ENCODE results near the gene HDGFL2.

The HDGFL2 gene

DNA sequence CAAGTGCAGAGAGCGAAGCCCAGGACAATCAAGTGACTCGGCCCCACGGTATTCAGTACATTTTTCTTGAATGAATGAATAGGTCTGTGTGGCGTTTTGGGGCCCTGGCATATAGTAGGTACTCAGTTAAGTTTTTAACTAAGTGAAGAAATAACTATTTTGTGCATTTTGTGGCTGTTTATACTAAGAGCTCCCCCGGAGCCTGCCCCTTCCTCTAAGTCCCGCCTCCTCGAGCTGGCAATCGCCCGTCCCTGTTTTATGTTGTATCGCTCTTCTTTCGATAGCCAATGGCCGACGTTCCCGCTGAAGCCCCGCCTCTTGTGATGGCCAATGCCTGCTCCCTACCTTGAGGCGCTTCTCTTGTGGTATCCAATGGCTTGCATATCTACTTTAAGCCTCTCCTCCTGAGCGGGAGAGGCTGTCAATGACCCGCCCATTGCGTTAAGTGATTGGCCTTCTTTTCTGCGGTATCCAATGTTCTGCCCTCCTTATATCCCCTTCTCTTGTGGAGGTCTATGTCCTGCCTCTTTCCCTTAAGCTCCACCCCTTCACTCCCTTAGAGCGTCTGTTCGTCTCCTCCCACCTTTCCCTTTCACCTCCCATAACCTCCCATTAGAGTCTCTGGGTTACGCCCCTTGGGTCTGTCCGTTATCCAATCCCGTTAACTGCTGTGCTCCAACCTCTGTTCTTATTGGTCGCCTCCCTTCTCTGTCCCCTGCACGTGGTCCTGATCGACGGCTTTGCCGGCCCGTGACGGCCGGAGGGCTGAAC lies 509 bp upstream of the HDGFL2 start:
- DNase-seq (ENCODE audit: low spot score) = peak; percentile 100

DNA sequence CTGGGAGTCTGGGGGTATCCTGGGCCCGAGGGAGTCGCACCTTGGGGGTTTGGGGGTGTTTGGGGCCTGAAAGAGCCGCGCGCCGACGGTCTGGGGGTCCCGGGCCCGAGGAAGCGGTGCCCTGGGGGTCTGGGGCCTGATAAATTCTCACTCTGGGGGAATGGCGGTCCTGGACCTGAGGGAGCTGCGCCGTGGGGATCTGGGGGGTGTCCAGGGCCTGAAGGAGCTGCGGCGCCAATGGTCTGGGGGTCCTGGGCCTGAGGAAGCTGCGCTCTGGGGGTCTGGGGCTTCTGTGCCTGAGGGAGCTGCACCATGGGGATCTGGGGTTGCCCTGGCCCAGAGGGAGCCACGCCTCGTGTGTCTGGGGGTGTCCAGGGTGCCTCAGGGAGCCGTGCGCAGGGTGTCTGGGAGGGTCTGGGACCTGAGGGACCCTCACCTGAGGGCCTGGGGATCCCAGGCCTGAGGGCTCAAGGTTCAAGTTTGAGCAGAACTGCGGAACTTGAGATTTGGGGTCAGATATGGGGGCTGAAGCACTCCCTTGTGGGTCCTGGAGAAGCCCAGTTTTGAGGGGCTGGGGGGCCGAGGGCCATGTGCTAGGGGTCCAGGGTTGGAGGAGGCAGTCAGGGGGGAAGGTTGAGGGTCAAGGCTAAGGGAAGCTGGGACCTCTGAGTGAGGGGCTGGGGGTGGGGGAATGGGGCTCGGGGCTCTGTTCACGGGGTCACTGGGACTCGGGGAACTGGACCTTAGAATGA lies 1.1 kb downstream of the HDGFL2 start:
- DNase-seq (ENCODE audit: low spot score) = no peak

DNA sequence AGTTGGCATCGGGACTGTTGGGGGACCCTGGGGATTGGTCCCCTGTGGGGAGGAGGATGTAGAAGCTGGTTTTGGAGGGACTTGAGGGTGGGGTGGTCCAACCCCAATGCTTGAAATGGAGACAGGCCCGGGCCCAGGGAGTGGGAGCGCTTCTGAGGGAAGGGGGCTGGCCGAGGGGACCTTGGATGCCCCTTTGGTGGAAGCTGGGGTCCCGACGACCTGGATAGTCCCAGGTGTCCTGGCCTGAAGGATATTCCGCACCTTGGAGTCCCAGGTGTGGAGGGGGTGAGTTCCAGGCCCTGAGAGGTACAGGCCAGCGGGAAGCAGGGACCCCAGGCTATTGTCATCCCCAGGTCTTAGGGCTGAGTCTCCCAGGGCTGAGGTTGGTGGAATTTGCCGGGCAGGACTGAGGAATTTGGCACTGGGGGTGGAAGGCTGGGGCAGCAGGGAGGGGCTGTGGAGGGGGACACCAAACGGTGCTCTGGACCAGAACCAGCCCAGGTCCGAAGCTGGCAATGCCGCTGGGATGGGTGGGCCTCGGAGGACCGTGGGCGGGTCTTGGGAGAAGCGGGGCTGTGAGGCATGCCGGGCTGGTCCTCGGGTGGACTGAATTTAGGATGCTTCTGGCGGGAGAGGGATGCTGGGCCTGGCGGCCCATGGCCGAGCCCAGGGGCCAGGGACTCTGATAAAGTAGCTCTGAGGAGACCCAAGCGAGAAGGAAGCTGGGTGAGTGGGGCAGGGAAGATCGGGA lies 1.8 kb downstream of the HDGFL2 start:
- DNase-seq (ENCODE audit: low spot score) = no peak

DNA sequence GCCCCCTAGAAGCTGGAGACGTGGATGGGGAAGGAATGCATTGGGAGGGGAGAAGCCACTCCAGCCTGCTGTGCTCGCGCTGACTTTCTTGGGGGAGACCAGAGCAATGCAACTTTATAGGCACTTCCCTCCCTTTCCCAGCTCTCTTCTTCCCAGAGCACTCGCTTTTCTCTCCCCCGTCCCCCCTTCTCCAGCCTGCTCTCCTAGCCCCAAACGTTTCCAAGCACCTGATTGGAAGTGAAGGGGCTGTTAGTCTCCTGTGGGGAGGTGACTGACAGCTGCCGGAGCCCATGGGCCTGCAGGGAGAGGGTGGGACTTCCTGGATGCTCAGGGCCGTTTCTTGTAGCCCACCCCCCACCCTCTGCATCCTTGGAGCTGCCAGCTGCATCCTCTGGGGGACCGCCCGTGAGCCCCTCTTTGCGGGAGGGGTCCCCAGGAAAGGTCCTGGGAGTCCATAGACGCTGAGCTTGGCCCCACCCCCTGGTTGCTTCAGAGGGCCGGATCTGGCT lies 2.5 kb downstream of the HDGFL2 start:
- DNase-seq (ENCODE audit: low spot score) = peak; percentile 82

DNA sequence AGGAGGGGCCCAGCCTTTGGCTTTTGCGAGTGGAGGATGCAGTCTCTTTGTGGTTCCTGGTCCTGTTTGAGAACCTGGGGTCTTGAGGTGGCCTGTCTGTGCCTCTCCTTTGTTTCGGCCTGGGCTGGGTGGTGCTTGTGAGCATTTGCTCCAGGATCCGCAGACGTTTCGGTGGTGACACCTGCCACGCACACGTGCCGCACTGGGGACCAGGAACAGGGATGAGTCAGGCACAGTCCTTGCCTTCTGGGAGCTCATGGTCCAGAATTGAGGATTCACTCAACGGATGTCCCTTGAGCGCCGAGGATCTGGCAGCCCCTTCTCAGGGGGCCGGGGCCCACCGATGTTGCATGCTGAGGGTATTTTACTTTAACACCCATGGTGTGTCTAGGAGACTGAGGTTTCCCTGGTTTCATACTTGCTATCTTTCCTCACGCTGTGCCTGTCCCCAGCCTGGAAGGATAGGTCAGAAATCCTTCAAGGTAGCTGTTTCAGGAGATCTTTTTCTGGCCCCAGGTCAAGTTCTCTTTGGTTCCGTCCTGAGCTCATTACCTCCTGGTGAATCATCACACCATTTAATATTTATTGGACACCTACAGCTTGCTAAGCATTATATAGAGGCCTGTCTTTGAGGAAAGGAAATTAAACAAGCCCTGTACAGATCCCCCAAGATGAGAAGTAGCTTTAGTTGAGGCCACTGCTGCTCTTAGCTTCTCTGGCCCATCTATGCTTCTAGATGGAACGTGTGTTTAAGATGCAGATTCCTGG lies 5.1 kb downstream of the HDGFL2 start:
- no peak for DNase-seq (ENCODE audit: low spot score)

DNA sequence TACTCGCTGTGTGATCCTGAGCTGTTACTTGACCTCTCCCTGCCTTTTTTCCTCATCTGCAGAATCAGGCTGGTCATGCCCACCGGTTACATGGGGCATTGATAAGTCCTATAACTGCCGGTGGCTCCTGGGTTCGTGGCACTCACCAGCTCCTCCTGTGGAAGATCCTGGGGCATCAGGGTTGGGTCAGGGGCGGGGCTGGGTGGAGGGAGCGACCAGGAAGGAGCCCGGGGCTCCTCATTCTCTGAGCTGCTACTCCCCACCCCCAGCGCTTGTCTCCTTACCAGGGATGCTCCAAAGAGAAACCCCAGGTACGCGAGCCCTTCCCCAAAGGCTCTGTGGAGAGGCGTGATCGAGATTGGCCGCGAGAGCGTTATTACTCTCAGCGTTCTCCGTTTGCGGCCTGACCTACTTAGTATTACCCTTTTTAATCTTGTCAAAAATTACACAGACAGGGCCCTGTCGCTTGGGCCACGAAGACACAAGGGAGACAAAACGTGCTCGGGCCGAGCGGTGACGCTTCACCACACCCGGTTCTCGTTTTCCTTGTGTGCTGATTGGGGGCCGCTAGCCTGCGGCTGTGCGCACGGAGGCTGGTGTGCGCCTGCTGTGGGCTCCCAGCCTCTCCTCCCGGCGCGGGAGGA lies 10.7 kb downstream of the HDGFL2 start:
- no peak for DNase-seq (ENCODE audit: low spot score)

DNA sequence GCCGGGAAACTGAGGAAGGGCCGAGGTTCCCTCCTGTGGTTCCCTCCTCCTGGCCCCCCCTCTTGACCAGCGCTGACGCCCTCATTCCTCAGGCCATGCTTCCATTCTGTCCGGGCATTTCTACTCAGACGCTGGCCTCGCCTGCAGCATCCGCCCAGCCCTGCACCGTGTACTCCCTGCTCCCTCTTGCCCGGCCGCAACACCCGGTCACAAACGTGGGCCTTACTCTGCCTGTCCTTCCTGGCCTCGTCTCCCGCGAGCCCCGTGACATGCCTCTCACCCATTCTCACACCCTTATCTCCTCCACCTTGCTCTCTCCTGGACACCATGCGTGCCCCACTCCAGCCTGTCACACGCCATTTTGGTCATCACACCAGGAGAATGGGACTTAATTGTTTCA lies 11.3 kb downstream of the HDGFL2 start:
- DNase-seq (ENCODE audit: low spot score) = no peak

DNA sequence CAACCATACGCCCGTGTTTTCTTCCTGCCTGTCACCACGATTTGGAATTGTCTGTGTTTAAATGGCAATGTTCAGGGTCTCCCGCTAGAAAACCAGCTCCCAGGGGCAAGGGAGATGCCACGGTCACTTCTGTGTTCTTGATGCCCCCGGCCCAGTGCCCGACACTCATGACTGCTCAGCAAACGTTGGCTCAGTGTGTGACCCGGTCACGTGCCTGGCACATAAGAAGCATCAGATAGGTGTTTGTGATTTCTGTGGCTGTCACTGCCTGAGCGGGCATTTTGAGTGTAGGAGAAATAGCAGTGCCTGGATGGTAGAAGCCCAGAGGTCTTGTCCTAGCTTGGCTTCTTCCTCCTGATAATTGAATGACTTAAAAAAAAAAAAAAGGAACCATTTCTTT lies 15.5 kb downstream of the HDGFL2 start:
- no peak for DNase-seq (ENCODE audit: low spot score)

DNA sequence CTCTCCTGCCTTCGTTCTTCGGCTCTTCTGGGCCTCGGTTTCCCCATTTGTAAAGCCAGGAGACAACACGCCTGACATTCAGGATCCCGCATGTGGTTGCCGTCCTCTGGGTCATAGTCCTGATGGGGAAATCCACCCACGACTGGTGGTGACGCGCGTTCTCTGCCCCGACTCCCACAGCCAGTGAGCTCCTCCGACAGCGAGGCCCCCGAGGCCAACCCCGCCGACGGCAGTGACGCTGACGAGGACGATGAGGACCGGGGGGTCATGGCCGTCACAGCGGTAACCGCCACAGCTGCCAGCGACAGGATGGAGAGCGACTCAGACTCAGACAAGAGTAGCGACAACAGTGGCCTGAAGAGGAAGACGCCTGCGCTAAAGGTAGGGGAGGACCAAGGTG lies 16.4 kb downstream of the HDGFL2 start:
- no peak for DNase-seq (ENCODE audit: low spot score)

DNA sequence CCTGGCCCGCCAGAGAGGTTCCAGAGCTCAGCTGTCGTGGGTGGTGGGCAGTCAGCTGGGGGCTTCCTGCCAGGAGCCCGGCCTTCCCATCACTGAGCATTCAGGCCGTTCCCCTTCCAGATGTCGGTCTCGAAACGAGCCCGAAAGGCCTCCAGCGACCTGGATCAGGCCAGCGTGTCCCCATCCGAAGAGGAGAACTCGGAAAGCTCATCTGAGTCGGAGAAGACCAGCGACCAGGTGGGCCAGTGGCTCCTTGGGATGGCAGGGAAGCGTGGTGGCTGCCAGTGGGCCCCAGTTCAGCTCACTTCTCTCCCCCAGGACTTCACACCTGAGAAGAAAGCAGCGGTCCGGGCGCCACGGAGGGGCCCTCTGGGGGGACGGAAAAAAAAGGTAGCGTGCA lies 19.3 kb downstream of the HDGFL2 start:
- no peak for DNase-seq (ENCODE audit: low spot score)

DNA sequence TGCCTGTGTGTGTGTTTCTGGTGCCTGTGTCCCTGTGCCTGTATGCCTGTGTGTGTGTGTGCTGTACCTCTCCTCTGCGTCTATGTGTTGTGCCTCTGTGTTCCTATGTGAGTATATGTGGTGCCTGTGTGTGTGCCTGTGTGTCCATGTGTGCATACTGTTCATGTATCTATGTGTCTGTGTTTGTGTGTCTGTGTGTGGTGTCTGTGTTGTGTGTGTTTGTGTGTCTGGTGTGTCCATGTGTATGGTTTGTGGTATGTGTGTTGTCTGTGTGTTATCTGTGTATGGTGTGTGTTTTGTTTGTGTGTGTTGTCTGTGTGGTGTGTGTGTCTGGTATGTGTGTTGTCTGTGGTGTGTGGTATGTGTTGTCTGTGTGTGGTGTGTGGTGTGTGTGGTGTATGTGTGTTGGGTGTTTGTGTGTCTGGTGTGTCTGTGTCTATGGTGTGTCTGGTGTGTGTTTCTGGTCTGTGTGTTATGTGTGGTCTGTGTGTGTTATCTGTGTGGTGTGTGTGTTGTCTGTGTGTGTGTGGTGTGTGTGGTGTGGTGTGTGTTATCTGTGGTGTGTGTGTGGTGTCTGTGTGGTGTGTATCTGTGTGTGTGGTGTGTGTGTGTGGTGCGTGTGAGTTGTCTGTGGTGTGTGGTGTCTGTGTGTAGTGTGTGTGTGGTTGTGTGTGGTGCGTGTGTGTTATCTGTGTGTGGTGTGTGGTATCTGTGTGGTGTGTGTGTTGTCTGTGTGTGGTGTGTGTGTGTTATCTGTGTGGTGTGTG lies 20.4 kb downstream of the HDGFL2 start:
- no peak for DNase-seq (ENCODE audit: low spot score)

DNA sequence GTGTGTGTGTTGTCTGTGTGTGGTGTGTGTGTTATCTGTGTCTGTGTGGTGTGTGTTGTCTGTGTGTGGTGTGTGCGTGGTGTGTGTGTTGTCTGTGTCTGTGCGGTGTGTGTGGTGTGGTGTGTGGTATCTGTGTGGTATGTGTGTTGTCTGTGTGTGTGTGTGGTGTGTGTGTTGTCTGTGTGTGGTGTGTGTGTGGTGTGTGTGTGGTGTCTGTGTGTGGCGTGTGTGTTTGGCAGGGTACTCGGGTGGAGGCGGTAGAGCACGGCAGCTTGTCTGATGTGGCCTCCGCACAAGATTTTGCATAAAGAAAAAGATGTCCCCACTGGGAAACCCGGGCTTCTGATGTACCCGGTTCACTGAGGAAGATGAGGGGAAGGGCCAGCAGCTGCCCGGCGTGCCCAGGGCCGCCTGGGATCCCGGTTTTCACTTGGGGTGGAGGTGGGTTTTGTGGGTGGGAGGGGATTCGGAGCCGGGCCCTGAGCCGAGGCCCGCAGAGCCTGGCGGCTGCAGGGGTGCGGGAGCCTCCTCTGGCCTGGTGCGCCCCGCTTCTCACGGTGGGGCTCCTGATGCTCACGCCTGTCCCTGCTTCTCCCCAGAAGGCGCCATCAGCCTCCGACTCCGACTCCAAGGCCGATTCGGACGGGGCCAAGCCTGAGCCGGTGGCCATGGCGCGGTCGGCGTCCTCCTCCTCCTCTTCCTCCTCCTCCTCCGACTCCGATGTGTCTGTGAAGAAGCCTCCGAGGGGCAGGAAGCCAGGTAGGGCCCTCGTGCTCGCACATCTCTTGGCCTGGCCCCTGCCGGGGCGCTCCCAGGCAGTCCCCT lies 21.2 kb downstream of the HDGFL2 start:
- peak; percentile 54 for DNase-seq (ENCODE audit: low spot score)

DNA sequence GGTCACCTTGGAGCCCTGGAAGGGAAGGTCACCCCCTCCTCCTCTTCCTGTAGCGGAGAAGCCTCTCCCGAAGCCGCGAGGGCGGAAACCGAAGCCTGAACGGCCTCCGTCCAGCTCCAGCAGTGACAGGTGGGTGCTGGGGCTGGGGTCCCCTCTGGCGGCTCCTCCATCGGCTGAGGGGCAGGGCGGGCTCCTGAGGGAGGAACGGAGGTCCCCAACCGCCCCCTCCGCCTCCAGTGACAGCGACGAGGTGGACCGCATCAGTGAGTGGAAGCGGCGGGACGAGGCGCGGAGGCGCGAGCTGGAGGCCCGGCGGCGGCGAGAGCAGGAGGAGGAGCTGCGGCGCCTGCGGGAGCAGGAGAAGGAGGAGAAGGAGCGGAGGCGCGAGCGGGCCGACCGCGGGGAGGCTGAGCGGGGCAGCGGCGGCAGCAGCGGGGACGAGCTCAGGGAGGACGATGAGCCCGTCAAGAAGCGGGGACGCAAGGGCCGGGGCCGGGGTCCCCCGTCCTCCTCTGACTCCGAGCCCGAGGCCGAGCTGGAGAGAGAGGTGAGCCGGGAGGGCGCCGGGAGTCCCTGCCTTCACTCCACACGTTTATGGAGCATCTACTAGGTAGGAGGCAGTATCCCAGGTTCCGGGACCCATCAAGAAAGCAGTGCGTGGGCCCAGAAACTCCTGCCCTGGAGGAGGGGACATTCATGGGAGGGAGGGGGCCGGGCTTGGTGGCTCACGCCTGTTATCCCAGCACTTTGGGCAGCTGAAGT lies 22.0 kb downstream of the HDGFL2 start:
- DNase-seq (ENCODE audit: low spot score) = no peak

DNA sequence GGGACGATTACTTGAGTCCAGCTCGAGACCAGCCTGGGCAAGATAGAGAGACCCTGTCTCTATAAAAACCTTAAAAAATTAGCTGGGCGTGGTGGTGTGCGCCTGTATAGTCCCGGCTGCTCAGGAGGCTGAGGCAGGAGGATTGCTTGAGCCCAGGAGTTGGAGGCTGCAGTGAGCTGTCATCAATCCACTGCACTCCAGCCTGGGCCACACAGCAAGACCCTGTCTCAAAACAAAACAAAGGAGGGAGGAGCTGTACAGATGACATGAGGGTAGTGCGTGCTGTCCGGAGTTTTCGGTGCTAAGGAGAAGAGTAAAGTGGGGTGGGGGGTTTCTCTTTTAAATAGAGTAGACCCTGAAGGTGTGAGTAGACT lies 22.6 kb downstream of the HDGFL2 start:
- DNase-seq (ENCODE audit: low spot score) = no peak

DNA sequence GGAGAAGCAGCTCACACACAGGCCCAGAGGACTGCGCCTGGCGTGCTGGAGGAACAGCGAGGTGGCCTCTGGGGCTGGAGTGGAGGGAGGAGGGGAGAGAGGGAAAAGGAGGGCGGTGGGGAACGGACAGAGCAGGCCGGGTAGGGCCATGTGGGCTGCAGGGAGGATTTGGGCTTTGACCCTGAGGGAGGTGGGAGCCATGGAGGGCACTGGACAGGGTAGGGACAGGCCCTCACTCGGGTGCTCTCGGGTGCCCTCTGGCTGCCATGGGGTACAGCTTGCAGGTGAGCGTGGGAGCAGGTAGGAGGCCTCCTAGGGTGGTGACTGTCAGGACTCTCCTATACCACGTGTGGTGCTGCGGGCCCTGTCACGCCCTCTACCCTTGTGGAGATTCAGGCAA lies 23.4 kb downstream of the HDGFL2 start:
- DNase-seq (ENCODE audit: low spot score) = no peak

DNA sequence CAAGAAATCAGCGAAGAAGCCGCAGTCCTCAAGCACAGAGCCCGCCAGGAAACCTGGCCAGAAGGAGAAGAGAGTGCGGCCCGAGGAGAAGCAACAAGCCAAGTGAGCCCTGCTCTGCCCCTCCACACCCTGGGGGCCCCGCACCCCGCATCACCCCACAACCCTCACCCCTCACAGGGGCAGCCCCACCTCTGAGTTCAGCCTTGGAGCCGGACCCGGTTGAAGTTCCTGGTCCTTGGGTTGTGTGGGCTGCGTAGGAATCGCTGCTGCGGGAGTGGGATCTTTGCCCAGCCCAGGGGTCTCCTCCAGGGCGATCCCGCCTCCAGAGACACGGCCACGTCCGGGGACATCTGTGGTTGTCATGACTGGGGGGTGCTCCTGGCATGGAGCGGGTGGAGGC lies 24.2 kb downstream of the HDGFL2 start:
- no peak for DNase-seq (ENCODE audit: low spot score)

DNA sequence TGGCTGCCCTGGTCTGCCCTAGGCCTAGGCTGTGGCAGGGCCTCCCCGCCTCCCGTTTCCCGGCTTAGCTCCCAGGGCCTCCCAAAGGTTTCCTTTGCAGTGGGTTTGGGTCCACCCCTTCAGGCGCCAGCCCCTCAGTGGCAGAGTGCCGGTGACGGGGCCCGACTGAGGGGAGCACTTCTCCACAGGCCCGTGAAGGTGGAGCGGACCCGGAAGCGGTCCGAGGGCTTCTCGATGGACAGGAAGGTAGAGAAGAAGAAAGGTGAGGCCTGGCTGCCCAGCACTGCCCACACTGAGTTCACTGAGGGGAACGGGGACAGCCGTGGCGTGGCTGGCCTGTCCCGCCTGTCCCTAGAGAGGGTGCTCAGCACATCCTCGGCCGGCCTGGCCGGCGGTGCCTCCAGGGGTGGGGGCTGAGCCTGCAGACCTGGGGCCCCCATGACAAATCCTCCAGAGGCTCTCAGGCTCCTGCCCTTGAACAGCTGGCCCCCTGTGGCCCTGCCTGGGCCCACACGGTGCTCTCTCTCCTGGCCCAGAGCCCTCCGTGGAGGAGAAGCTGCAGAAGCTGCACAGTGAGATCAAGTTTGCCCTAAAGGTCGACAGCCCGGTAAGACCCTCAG lies 25.8 kb downstream of the HDGFL2 start:
- no peak for DNase-seq (ENCODE audit: low spot score)

DNA sequence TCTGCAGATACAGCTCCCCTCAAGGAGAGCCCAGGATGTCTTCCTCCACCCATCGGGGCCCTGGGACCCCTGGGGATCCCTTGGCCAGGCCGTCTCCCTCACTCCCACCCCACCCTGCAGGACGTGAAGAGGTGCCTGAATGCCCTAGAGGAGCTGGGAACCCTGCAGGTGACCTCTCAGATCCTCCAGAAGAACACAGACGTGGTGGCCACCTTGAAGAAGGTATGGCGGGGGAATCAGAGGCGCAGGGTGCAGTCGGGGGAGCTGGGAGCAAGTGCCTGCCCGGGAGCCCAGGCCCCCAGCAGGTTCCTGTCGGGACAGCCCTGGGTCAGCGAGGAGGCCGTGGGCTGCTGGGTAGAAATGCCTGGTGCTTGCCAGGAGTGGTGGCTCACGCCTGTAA lies 26.6 kb downstream of the HDGFL2 start:
- no peak for DNase-seq (ENCODE audit: low spot score)

DNA sequence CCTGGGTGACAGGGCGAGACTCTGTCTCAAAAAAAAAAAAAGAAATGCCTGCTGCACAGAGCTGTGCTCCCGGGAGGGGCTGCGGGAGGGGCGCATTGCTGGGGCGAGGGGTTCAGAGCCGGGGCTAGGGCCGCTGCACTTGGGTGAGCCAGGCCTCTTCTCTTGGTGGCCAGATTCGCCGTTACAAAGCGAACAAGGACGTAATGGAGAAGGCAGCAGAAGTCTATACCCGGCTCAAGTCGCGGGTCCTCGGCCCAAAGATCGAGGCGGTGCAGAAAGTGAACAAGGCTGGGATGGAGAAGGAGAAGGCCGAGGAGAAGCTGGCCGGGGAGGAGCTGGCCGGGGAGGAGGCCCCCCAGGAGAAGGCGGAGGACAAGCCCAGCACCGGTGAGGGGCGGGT lies 27.2 kb downstream of the HDGFL2 start:
- no peak for DNase-seq (ENCODE audit: low spot score)

All from Ammon's horn (tissue), 1 donor.